AML-193 (cell line): ENCODE results near the gene SPRN.
"Not testable (repeated sequence)": the region's sequence is repeated elsewhere in the genome, so short reads cannot be mapped to it uniquely, and the experiment has no call there.

ENCODE experiments used
- DNase-seq, 2 experiments: peaks; one replicate each; lab custom pipeline; 2025; lab: John Stamatoyannopoulos, UW

Gene SPRN

GRCh38 chr10:133386951-133387350, 37.5 kb downstream of the SPRN start:
- DNase-seq = not testable (repeated sequence)

DNA sequence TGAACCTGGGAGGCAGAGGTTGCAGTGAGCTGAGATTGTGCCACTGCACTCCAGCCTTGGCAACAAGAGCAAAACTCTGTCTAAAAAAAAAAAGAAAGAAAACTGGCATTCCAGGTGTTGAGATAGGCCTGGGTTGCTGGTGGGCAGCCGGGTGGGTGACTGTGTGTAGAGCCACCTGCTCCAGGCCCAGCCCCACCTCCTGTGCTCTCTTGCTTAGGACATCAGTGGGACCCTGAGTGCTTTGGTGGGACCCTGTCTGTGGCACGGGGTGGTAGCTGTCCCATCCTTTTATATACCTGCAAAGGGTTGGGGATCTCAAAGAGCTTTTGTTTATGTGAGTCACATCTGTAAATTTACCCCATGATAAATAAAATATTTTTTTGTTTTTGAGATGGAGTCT, 39.2 kb downstream of the SPRN start:
- no peak for DNase-seq

DNA sequence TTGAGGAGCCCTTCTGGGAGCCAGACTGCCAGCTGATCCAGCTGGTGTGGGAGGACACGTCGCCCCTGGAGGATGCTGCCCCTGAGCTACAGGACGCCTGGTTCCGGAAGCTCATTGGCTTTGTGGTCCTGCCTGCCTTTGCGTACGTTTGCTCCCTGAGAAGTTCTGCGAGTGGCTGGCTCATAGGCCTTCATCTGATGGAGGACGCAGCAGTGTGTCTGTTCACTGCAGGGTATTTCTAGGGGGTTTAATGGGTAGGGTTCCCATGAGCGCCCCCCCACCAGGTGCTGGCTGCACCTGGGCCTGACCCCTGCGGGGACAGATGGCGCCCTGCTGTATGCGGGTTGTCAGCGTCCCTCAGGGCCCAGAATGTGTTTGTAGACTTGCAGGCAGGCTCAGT, 40.4 kb downstream of the SPRN start:
- no peak for DNase-seq

DNA sequence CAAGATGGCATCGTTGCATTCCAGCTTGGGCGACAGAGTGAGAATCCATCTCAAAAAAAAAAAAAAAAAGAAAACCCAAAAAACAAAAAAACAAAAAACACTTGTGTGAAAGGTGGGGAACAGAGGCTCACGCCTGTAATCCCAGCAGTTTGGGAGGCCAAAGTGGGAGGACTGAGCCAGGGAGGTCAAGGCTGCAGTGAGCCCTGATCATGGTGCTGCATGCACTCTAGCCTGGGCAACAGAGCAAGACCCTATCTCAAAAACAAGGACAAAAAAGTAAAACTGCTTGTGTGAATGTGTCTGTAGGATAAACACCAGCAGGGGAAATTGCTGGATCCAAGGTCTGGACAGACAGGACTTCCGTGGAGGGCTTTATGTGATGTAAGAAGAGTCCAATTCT, 40.9 kb downstream of the SPRN start:
- no peak for DNase-seq

DNA sequence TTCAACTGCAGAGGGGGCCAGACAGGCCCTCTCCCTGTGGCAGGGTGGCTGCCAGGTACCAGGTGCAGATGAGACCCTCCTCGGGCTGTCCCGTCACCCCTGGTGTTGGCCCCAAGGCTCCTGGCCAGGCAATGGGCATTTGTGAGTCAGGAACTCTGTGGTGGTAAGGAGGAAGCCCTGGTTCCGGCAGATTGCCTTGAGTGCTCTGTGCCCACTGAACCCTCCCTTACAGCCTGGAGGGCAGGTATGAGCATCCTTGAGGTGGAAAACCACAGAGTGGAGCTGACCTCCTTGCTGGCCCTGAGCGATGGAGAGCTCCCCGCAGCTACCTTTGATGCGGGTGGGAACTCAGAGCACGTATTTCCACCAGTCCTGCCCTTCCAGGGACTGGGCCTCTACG, 43.4 kb downstream of the SPRN start:
- DNase-seq = no peak

GRCh38 chr10:133379801-133380666, 44.4 kb downstream of the SPRN start:
- DNase-seq = no peak

DNA sequence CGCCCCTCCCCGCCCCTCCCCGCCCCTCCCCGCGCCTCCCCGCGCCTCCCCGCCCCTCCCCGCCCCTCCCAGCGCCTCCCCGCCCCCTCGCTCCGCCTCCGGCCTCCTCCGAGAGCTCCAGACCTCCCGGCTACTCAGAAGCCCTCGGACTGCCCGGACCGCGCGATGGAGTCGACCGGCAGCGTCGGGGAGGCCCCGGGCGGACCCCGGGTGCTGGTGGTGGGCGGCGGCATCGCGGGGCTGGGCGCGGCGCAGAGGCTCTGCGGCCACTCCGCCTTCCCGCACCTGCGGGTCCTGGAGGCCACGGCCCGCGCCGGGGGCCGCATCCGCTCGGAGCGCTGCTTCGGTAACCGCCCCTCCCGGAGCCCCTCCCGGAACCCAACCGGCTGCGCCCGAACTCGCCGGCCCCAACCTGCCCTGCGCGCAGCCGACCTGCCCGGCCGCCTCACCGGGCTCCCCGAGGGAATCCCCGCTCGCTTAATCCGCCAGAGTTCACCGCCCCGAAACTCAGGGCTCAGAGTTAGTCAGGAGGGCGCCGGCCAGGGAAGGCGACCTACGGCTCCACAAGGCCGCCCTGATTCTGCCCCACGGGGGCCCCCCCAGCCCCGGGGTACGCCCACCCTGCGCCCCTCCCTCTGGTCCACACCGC, 45.1 kb downstream of the SPRN start, which contains the start of gene PAOX:
Gene PAOX (plus strand): TSS at position 111 of the 649 bp plus-strand sequence. CDS start 55 bp downstream, at position 166.
- DNase-seq = no peak

DNA sequence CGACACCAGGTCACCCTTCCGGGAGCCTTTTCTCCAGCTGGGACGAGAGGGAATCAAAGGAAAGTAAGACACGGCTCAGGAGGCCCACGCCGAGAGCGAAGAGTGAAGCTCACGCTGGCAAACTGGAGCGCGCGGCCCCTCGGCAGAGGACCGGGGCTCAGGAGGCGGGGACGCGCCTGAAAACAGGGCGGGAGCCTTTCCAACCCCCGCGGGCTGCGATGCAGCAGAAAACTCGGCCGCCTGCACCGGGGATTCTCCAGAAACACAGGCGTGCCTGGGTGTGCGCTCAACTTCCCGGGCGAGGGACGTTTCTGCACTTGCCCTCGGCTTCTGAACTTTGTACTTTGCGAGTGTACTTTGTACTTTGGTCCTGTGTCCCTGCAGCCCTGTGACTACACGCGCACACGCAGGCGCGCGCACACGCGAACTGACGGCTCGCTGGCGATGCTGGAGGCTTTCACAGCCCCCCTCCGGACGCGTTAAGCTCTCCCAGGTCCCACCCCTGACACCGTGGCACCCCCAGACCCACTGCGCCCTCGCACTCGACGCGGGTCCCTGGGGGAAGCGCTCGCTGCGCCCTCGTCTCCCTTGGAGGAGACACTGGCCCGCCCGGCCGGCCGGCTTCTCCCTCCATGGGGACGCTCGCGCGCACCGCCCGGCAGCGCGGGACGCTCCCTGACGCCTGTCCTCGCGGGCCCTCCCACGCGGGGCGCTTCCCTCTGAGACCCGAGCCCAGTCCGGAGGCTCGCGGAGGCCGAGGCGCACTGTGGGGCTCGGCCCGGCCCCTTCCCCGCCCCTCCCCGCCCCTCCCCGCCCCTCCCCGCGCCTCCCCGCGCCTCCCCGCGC, 46.0 kb downstream of the SPRN start:
- DNase-seq = peak; percentile 16 to 24

GRCh38 chr10:133377818-133378250, 46.6 kb downstream of the SPRN start:
- no peak for DNase-seq

DNA sequence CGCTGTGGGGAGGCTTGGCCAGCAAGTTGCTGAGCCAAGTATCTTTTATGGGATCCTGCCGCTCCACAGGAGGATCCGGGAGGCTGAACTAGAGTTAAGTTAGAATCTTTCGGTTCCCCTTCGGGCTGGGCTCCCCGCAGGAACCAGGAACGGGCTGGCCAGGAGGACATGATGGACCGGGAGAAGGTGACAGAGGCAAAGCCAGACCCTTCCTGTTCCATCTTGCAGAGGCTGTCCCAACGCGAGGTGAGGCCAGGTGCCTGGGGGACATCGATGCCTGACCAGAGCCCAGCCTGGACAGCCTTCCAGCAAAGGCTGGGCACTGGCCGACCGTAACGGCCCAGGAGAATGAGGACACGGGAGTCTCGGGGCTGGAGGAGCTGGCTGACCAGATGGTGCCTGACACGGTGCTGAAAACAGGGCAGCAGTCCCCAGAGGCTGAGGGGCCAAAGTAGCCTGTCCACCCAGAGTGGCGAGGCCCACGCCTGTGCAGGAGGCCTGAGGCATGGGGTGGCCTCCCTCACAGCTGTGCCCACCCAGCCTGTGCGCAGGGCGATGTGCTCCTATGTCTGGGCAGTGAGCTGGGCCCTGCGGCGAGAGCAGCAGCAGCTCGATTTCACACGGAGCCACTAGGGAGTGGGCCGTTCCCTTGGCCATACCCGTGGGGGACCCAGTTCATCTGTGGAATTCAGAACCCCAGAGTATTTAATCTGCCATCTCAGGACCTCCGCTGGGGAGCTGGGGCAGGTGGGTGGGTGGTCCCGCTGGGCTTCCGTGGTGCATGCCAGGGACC, 47.2 kb downstream of the SPRN start:
- DNase-seq = no peak

- not testable (repeated sequence) for DNase-seq
Measured at GRCh38 chr10:133376183-133376582, 48.2 kb downstream of the SPRN start.

DNA sequence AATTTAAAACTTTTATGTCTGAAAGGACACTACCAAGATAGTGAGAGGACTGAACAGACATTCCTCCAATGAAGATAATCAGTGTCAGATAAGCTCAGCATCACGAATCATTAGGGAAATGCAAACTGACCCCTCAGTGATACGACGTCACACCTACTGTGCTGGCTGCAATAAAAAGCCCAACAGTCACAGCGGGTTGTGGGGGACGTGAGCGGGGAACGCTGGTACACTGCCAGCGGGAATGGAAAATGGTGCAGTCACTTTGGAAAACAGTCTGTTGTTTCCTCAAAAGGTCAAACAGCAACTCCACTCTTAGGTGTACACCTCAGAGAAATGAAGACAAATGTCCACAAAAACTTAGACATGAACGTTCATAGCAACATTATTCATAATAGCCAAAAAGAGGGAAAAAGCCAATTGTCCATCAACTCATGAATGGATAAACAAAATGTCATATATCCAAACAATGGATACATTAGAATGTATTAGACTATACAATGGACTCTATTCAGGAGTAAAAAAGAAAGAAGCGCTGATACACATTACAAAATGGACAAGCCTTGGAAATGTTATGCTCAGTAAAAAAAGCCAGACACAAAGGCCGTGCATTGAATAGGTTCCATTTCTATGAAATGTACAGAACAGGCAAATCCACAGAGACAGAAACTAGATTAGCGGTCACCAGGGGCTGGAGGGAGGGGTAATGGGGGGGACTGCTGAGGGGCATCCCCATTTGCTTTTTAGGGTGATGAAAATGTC, 48.9 kb downstream of the SPRN start:
- no peak for DNase-seq

DNA sequence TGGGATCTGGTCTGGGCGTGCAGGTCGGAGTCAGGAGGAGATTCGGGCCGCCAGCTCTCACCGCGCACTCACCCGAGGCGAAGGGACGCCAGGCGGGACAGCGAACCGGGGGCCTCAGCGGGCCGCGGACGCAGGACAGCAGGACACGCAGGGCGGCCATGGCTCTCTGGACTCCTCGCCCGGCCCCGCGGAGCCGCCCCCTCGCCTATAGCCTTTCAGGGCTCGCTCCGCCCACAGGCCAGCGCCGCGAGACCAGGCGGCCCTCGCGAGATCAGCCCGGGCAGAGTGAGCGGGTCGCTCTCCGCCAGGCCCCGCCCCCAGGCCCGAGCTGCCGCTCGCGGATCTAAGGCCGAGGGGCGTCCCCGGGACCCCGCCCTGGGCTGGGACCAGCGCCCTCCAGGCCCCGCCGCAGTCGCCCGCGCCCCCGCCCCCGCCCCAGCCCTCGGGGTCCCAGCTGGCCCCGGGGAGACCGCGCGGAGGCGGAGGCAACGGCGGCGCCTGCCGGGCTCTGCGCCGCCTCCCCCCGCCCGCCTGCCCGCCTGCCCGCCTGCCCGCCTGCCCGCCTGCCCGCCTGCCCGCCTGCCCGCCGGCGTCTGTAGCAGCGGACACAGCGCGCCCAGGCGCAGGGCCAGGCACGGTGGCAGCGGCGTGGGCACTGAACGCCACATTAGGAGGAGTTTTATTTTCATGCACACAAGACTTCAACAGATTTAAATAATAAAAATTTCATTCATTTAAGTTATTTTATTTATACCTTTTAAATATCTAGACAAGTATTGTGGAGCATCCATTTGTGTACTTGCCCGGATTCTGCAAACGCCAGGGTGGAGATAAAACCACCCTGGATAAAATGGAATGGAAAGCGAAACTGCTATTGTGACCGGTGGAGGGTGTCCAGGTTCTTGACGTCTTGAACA, 51.0 kb downstream of the SPRN start, which contains the start of gene ECHS1:
Gene ECHS1 (minus strand): TSS at position 181 of the 917 bp plus-strand sequence. CDS start 21 bp downstream, at position 160.
- DNase-seq = peak; percentile 77 to 88

DNA sequence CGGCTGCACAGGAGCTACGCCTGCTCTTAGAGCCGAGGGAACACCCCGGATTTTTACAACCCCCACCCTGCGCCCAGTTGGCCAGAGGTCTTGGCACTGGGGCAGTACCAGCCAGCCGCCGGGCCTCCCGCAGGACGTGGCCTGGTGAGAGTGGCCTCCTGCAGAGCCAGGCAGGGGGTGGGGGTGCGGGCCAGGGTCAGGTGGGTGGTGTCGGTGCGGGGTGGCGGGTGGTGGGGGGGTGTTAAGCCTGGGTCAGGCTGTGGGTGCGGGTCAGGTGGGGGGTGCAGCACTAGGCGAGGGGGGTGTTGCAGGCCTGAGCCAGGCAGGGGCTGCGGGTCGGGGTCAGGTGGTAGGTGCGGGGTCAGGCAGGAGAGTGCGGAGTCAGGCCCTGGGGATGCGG, 51.9 kb downstream of the SPRN start:
- no peak for DNase-seq
